Mesenchymal stem cell (in vitro differentiated cells and primary cell): Measurements from ENCODE around the gene LRRC26.

Experiments used
- DNase-seq: peaks from one replicate; pipeline ENCODE4 v3.0.0-alpha.2; 2013
- H2AFZ ChIP-seq: one replicate; pipeline ENCODE4 v1.6.1; 2013; ENCODE audit warnings: low read depth, mild to moderate bottlenecking, control low read depth, inconsistent platforms, low read length, moderate library complexity
- H2AK5ac ChIP-seq: 2 replicates; pipeline ENCODE4 v1.6.1; 2013; ENCODE audit warnings: low read length, moderate library complexity, mild to moderate bottlenecking, inconsistent platforms; ENCODE audit not compliant: severe bottlenecking
- H2BK120ac ChIP-seq: one replicate; pipeline ENCODE4 v1.6.1; 2013; ENCODE audit warnings: low read depth, mild to moderate bottlenecking, inconsistent platforms, low read length, moderate library complexity
- H2BK12ac ChIP-seq, 2 experiments: one replicate each; pipeline ENCODE4 v1.6.1; 2013; ENCODE audit warnings: inconsistent platforms in 2 of 2, low read length in 2 of 2, mild to moderate bottlenecking in 2 of 2, moderate library complexity in 2 of 2, control low read depth in 1 of 2
- H2BK15ac ChIP-seq: one replicate; pipeline ENCODE4 v1.6.1; 2013; ENCODE audit warnings: mild to moderate bottlenecking, low read depth, inconsistent platforms; ENCODE audit not compliant: poor library complexity, severe bottlenecking
- H2BK5ac ChIP-seq: 2 replicates; pipeline ENCODE4 v1.6.1; 2013; ENCODE audit warnings: low read depth, mild to moderate bottlenecking, low read length, control low read depth, inconsistent platforms; ENCODE audit not compliant: poor library complexity, severe bottlenecking
- H3K14ac ChIP-seq, 2 experiments: one replicate each; pipeline ENCODE4 v1.6.1; 2013; ENCODE audit warnings: inconsistent platforms in 2 of 2, low read length in 2 of 2, control low read depth in 1 of 2, mild to moderate bottlenecking in 1 of 2, moderate library complexity in 1 of 2
- H3K18ac ChIP-seq, 2 experiments: one replicate each; pipeline ENCODE4 v1.6.1; 2013; ENCODE audit warnings: inconsistent platforms in 2 of 2, low read length in 2 of 2, control low read depth in 1 of 2, low read depth in 1 of 2, mild to moderate bottlenecking in 1 of 2
- H3K23ac ChIP-seq, 2 experiments: one replicate each; pipeline ENCODE4 v1.6.1; 2013; ENCODE audit warnings: inconsistent platforms in 2 of 2, low read length in 2 of 2, mild to moderate bottlenecking in 2 of 2, moderate library complexity in 2 of 2, control low read depth in 1 of 2
- H3K27ac ChIP-seq: 2 replicates; pipeline ENCODE4 v1.5.1; 2013; ENCODE audit warnings: mild to moderate bottlenecking, moderate library complexity, low read length, control low read depth, inconsistent platforms; ENCODE audit not compliant: poor library complexity, severe bottlenecking
- H3K27me3 ChIP-seq, 2 experiments: 2 replicates each; pipeline versions ENCODE4 v1.6.1 to v1.7.0; 2013; ENCODE audit warnings: low read length in 2 of 2, mild to moderate bottlenecking in 2 of 2, moderate library complexity in 2 of 2, control low read depth in 1 of 2, inconsistent platforms in 1 of 2; ENCODE audit not compliant: control insufficient read depth in 1 of 2, insufficient read depth in 1 of 2
- H3K36me3 ChIP-seq, 2 experiments: 2 replicates each; pipeline versions ENCODE4 v1.6.1 to v1.7.0; 2013; ENCODE audit warnings: low read length in 2 of 2, control low read depth in 1 of 2, inconsistent platforms in 1 of 2, low read depth in 1 of 2, mild to moderate bottlenecking in 1 of 2; ENCODE audit not compliant: insufficient read depth in 2 of 2, control insufficient read depth in 1 of 2
- H3K4ac ChIP-seq, 2 experiments: one replicate each; pipeline ENCODE4 v1.6.1; 2013; ENCODE audit warnings: inconsistent platforms in 2 of 2, low read length in 2 of 2, mild to moderate bottlenecking in 2 of 2, moderate library complexity in 2 of 2, control low read depth in 1 of 2, low read depth in 1 of 2
- H3K4me1 ChIP-seq: 2 replicates; pipeline ENCODE4 v1.6.1; 2013; ENCODE audit warnings: low read depth, low read length, control low read depth; ENCODE audit not compliant: control insufficient read depth, insufficient read depth
- H3K4me2 ChIP-seq: 2 replicates; pipeline ENCODE4 v1.6.1; 2013; ENCODE audit warnings: low read length, mild to moderate bottlenecking, inconsistent platforms; ENCODE audit not compliant: poor library complexity, severe bottlenecking
- H3K4me3 ChIP-seq, 2 experiments: 2 replicates each; pipeline versions ENCODE4 v1.5.1 to v1.7.0; 2013; ENCODE audit warnings: low read length in 2 of 2, mild to moderate bottlenecking in 2 of 2, control low read depth in 1 of 2, low read depth in 1 of 2; ENCODE audit not compliant: insufficient read depth in 1 of 2
- H3K79me1 ChIP-seq: replicated peaks from 2 replicates; pipeline ENCODE4 v1.6.1; 2013; ENCODE audit warnings: mild to moderate bottlenecking, control low read depth, low read length, inconsistent platforms; ENCODE audit not compliant: poor library complexity, severe bottlenecking
- H3K9ac ChIP-seq: 2 replicates; pipeline ENCODE4 v1.7.0; 2013; ENCODE audit warnings: mild to moderate bottlenecking, low read length, moderate library complexity
- H3K9me3 ChIP-seq: 2 replicates; pipeline ENCODE4 v1.7.0; 2013; ENCODE audit warnings: mild to moderate bottlenecking, low read length; ENCODE audit not compliant: control insufficient read depth
- H4K8ac ChIP-seq: one replicate; pipeline ENCODE4 v1.6.1; 2013; ENCODE audit warnings: inconsistent platforms, mild to moderate bottlenecking, low read length, moderate library complexity
- H4K91ac ChIP-seq: one replicate; pipeline ENCODE4 v1.6.1; 2013; ENCODE audit warnings: mild to moderate bottlenecking, low read length, inconsistent platforms
- WGBS: methylation state at CpG from one replicate; pipeline ENCODE4 v1.1.7; 2013; ENCODE audit warnings: mixed read lengths; 5-methylcytosine and 5-hydroxymethylcytosine counted together

Gene LRRC26

DNA sequence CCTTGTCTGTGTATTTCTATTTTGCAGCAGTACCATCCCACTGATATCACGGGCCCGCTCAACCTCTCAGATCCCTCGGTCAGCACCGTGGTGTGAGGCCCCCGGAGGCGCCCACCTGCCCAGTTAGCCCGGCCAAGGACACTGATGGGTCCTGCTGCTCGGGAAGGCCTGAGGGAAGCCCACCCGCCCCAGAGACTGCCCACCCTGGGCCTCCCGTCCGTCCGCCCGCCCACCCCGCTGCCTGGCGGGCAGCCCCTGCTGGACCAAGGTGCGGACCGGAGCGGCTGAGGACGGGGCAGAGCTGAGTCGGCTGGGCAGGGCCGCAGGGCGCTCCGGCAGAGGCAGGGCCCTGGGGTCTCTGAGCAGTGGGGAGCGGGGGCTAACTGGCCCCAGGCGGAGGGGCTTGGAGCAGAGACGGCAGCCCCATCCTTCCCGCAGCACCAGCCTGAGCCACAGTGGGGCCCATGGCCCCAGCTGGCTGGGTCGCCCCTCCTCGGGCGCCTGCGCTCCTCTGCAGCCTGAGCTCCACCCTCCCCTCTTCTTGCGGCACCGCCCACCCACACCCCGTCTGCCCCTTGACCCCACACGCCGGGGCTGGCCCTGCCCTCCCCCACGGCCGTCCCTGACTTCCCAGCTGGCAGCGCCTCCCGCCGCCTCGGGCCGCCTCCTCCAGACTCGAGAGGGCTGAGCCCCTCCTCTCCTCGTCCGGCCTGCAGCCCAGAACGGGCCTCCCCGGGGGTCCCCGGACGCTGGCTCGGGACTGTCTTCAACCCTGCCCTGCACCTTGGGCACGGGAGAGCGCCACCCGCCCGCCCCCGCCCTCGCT, 1.9 kb downstream of the LRRC26 start:
- Histone ChIP-seq H4K91ac (no peak overlapping the region), H3K4ac (no peak overlapping the region), H3K4me1 (peaks cover 26% of the 10 kb centered on the region), H3K27ac (no peak overlapping the region), H2AK5ac (no peak overlapping the region), H3K4me3 (no peak overlapping the region), H2BK120ac (no peak overlapping the region), H2BK12ac (no peak overlapping the region), H4K8ac (no peak overlapping the region), H3K9me3 (no peaks in the 10 kb centered on the region), H2AFZ (no peak overlapping the region), H3K27me3 (peaks cover 87% of the 10 kb centered on the region in 2 experiments), H3K36me3 (no peaks in the 10 kb centered on the region), H2BK5ac (no peak overlapping the region), H3K79me1 (no peaks in the 10 kb centered on the region), H2BK15ac (no peak overlapping the region), H3K23ac (no peak overlapping the region), H3K4me2 (no peak overlapping the region), H3K9ac (no peak overlapping the region), H3K18ac (no peak overlapping the region), H3K14ac (no peak overlapping the region)
- DNase-seq, result no peak
- 16% methylated on average over 53 of the region's 57 CpGs for WGBS

GRCh38 chr9:137167277-137167746, 2.5 kb downstream of the LRRC26 start:
- Histone ChIP-seq H3K9ac (no peak overlapping the region), H3K14ac (no peak overlapping the region), H4K91ac (no peak overlapping the region), H2BK15ac (no peak overlapping the region), H2BK5ac (no peak overlapping the region), H2AK5ac (no peak overlapping the region), H3K4me1 (peaks cover 32% of the 10 kb centered on the region), H3K9me3 (no peaks in the 10 kb centered on the region), H2BK120ac (no peak overlapping the region), H3K36me3 (no peaks in the 10 kb centered on the region), H3K18ac (no peak overlapping the region), H3K4ac (no peak overlapping the region), H3K27ac (no peak overlapping the region), H2BK12ac (no peak overlapping the region), H3K27me3 (peaks cover 87% of the 10 kb centered on the region in 2 experiments), H3K4me2 (no peak overlapping the region), H3K23ac (no peak overlapping the region), H3K79me1 (no peaks in the 10 kb centered on the region), H4K8ac (no peak overlapping the region), H2AFZ (no peak overlapping the region), H3K4me3 (no peak overlapping the region)
- 48% methylated on average over 40 of the region's 44 CpGs for WGBS
- no peak for DNase-seq

- Histone ChIP-seq H4K8ac (no peak overlapping the region), H3K18ac (no peak overlapping the region)
Observed at GRCh38 chr9:137166380-137167229, 3.2 kb downstream of the LRRC26 start.

GRCh38 chr9:137165250-137165836, 4.5 kb downstream of the LRRC26 start:
- Histone ChIP-seq H2BK120ac (no peak overlapping the region), H3K9ac (no peak overlapping the region), H3K18ac (no peak overlapping the region), H3K23ac (no peak overlapping the region), H2BK5ac (no peak overlapping the region), H2BK12ac (no peak overlapping the region), H4K91ac (no peak overlapping the region), H3K9me3 (no peaks in the 10 kb centered on the region), H3K4me1 (peaks cover 41% of the 10 kb centered on the region), H2AK5ac (no peak overlapping the region), H3K14ac (no peak overlapping the region), H2BK15ac (no peak overlapping the region), H4K8ac (no peak overlapping the region), H3K4me3 (no peak overlapping the region), H3K27ac (no peak overlapping the region), H3K4me2 (no peak overlapping the region), H3K79me1 (no peaks in the 10 kb centered on the region), H2AFZ (no peak overlapping the region), H3K27me3 (peaks cover 79 to 85% of the 10 kb centered on the region in 2 experiments), H3K4ac (no peak overlapping the region), H3K36me3 (no peaks in the 10 kb centered on the region)
- WGBS, result 86% methylated on average over 32 of the region's 32 CpGs
- DNase-seq, result no peak

More at GRCh38 chr9:137166380-137167229, 3.2 kb downstream of the LRRC26 start:
- H4K91ac ChIP-seq, result no peak overlapping the region
- H3K36me3 ChIP-seq, result no peaks in the 10 kb centered on the region
- H2BK5ac ChIP-seq, result no peak overlapping the region
- H3K4ac ChIP-seq, result no peak overlapping the region
- H3K27me3 ChIP-seq, result peaks cover 85 to 87% of the 10 kb centered on the region in 2 experiments
- no peak overlapping the region for H3K27ac ChIP-seq
- H3K14ac ChIP-seq, result no peak overlapping the region
- WGBS, result 73% methylated on average over 22 of the region's 22 CpGs
- no peak overlapping the region for H2AK5ac ChIP-seq
- no peak overlapping the region for H2BK120ac ChIP-seq
- peaks cover 39% of the 10 kb centered on the region for H3K4me1 ChIP-seq
- H2AFZ ChIP-seq, result no peak overlapping the region
- no peak overlapping the region for H3K4me2 ChIP-seq
- H3K9ac ChIP-seq, result no peak overlapping the region
- no peak for DNase-seq
- H2BK12ac ChIP-seq, result no peak overlapping the region
- H3K79me1 ChIP-seq, result no peaks in the 10 kb centered on the region
- H3K4me3 ChIP-seq, result no peak overlapping the region
- no peaks in the 10 kb centered on the region for H3K9me3 ChIP-seq
- no peak overlapping the region for H2BK15ac ChIP-seq
- no peak overlapping the region for H3K23ac ChIP-seq
